Measurements from ENCODE around the gene BTG1.
"Not testable (repeated sequence)": the region's sequence is repeated elsewhere in the genome, so short reads cannot be mapped to it uniquely, and the experiment has no call there.

The BTG1 gene

GRCh38 chr12:92107621-92108131, 38.0 kb downstream of the BTG1 start:
- Mint-ChIP-seq H3K4me3 (no peak overlapping the region), H3K36me3 (ENCODE audit: low read depth) (peaks cover 3% of the 10 kb centered on the region), H3K27ac (no peak overlapping the region), H3K9me3 (no peaks in the 10 kb centered on the region), H3K27me3 (no peaks in the 10 kb centered on the region), H3K4me1 (ENCODE audit: low read depth) (peaks cover 73% of the 10 kb centered on the region)

- peaks cover 70% of the 10 kb centered on the region for H3K4me1 Mint-ChIP-seq (ENCODE audit: low read depth)
Measured at GRCh38 chr12:92107094-92107493, 38.6 kb downstream of the BTG1 start.

GRCh38 chr12:92105676-92106075, 40.0 kb downstream of the BTG1 start:
- Mint-ChIP-seq H3K27me3 (no peaks in the 10 kb centered on the region), H3K4me3 (peak overlapping the region; percentile 71), H3K9me3 (peaks cover 4% of the 10 kb centered on the region), H3K27ac (peak overlapping the region; percentile 72), H3K36me3 (ENCODE audit: low read depth) (peaks cover 5% of the 10 kb centered on the region), H3K4me1 (ENCODE audit: low read depth) (peaks cover 69% of the 10 kb centered on the region)

More at GRCh38 chr12:92107094-92107493, 38.6 kb downstream of the BTG1 start:
- Mint-ChIP-seq H3K27me3 (no peaks in the 10 kb centered on the region), H3K4me3 (no peak overlapping the region), H3K27ac (no peak overlapping the region), H3K9me3 (no peaks in the 10 kb centered on the region), H3K36me3 (ENCODE audit: low read depth) (peaks cover 3% of the 10 kb centered on the region)

- Mint-ChIP-seq H3K27ac (no peak overlapping the region), H3K4me1 (ENCODE audit: low read depth) (peaks cover 64% of the 10 kb centered on the region), H3K36me3 (ENCODE audit: low read depth) (peaks cover 11% of the 10 kb centered on the region), H3K4me3 (peak overlapping the region; percentile 71), H3K9me3 (peaks cover 9% of the 10 kb centered on the region), H3K27me3 (no peaks in the 10 kb centered on the region)
Measured at GRCh38 chr12:92105110-92105509, 40.5 kb downstream of the BTG1 start.

GRCh38 chr12:92102606-92103005, 43.0 kb downstream of the BTG1 start:
- Mint-ChIP-seq H3K27me3 (no peaks in the 10 kb centered on the region), H3K4me1 (ENCODE audit: low read depth) (peaks cover 58% of the 10 kb centered on the region), H3K4me3 (no peak overlapping the region), H3K36me3 (ENCODE audit: low read depth) (peaks cover 20% of the 10 kb centered on the region), H3K9me3 (peaks cover 18% of the 10 kb centered on the region), H3K27ac (no peak overlapping the region)

GRCh38 chr12:92098594-92099380, 46.9 kb downstream of the BTG1 start:
- Mint-ChIP-seq H3K27ac (no peak overlapping the region), H3K4me1 (ENCODE audit: low read depth) (peaks cover 59% of the 10 kb centered on the region), H3K36me3 (ENCODE audit: low read depth) (peaks cover 18% of the 10 kb centered on the region), H3K27me3 (no peaks in the 10 kb centered on the region), H3K9me3 (peaks cover 18% of the 10 kb centered on the region), H3K4me3 (no peak overlapping the region)

GRCh38 chr12:92096346-92097136, 49.1 kb downstream of the BTG1 start:
- Mint-ChIP-seq H3K27me3 (no peaks in the 10 kb centered on the region), H3K27ac (peak overlapping the region; percentile 36), H3K9me3 (peaks cover 18% of the 10 kb centered on the region), H3K4me1 (ENCODE audit: low read depth) (peaks cover 56% of the 10 kb centered on the region), H3K4me3 (peak overlapping the region; percentile 24), H3K36me3 (ENCODE audit: low read depth) (peaks cover 18% of the 10 kb centered on the region)

- peaks cover 51% of the 10 kb centered on the region for H3K4me1 Mint-ChIP-seq (ENCODE audit: low read depth)
- no peaks in the 10 kb centered on the region for H3K27me3 Mint-ChIP-seq
- H3K4me3 Mint-ChIP-seq = no peak overlapping the region
- no peak overlapping the region for H3K27ac Mint-ChIP-seq
- H3K36me3 Mint-ChIP-seq (ENCODE audit: low read depth) = peaks cover 7% of the 10 kb centered on the region
- peaks cover 5% of the 10 kb centered on the region for H3K9me3 Mint-ChIP-seq
Measured at GRCh38 chr12:92094751-92095161, 50.9 kb downstream of the BTG1 start.

- H3K27me3 Mint-ChIP-seq; H3K36me3 Mint-ChIP-seq (ENCODE audit: low read depth); H3K4me3 Mint-ChIP-seq; H3K9me3 Mint-ChIP-seq: not testable (repeated sequence)
- Mint-ChIP-seq H3K27ac (peak overlapping the region; percentile 28), H3K4me1 (ENCODE audit: low read depth) (peaks cover 51% of the 10 kb centered on the region)
Measured at GRCh38 chr12:92094301-92094700, 51.3 kb downstream of the BTG1 start.
